Spleen (tissue), 7 donors: ENCODE results near the gene CTDSP2.

ENCODE experiments used
- POLR2AphosphoS5 ChIP-seq, 3 donors: sonication (generic); formaldehyde crosslinking; IDR thresholded peaks; one replicate each; pipeline ENCODE4 v1.5.1; 2017; ENCODE audit warnings: antibody characterized with exemption in 3 of 3
- TF ChIP-seq, protein P1 (sequence below), 11 experiments: fragments of 200-600 bp in 7 of 11; fragments of 450-650 bp in 4 of 11; sonication (generic) in 4 of 11; IDR thresholded peaks in 8 of 11; conservative IDR thresholded peaks in 3 of 11; 1 replicate in 7 of 11; 2 replicates in 4 of 11; pipeline versions ENCODE4 v1.4.0 to v1.8.0; 2016 to 2021; ENCODE audit warnings: antibody characterized with exemption in 11 of 11, inconsistent platforms in 4 of 11, mild to moderate bottlenecking in 1 of 11
- donor health status: DM: no; HTN: no; CAD: no; lungs with moderate emphysema.
- donor health status: DM: no; HTN: no; CAD: no.
- donor health status: DM: no; HTN: no; CAD: no.

DNA sequence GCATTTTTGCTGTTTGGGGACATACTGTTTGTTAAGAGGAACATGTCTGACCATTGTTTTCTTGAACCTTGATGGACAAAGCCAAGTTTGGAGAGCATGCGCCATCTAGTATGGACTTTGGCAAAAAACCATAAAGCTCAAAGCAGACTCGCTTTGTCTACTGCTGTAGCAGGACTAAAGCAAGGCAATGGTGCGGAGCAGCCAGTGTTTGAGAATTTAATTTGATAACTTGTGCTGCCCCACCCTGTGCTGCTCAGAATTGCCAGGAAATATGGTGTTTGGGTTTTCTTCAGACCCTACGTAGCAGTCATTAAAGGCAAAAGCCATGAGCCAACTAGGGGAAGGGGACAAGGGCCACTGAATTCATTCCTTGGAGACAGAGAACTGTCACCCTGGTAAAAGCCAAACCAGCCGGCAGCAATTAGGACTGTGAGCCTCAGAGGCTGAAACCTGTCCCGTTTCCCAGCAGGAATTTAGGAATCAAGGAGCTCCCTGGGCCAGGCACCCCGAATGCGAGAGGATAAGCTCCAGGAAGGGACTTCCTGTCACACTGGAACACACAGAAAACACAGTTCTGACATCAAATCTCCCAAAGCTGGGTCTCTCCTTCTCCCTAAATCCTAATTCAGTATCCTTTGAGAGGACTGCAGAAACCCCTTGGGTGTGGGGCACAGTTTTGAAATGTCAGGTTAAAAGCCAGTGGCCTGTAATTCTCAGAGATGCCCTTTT is 29.1 kb downstream of the CTDSP2 start:
- no peak for TF ChIP-seq POLR2AphosphoS5 (IDR thresholded peaks at IDR 0.05)
- TF ChIP-seq, protein P1, sequence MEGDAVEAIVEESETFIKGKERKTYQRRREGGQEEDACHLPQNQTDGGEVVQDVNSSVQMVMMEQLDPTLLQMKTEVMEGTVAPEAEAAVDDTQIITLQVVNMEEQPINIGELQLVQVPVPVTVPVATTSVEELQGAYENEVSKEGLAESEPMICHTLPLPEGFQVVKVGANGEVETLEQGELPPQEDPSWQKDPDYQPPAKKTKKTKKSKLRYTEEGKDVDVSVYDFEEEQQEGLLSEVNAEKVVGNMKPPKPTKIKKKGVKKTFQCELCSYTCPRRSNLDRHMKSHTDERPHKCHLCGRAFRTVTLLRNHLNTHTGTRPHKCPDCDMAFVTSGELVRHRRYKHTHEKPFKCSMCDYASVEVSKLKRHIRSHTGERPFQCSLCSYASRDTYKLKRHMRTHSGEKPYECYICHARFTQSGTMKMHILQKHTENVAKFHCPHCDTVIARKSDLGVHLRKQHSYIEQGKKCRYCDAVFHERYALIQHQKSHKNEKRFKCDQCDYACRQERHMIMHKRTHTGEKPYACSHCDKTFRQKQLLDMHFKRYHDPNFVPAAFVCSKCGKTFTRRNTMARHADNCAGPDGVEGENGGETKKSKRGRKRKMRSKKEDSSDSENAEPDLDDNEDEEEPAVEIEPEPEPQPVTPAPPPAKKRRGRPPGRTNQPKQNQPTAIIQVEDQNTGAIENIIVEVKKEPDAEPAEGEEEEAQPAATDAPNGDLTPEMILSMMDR (IDR thresholded peaks at IDR 0.05 in 8 of 11, conservative IDR thresholded peaks at IDR 0.05 in 3 of 11) = no peak
